PC-9 (cell line): ENCODE measurements around the gene ODC1. TPM values are rescaled to one million over a fixed set of nuclear protein-coding genes. Genes with fewer than 3 reads are reported as not detected.
A peak's percentile ranks its signal among the peaks of the same experiment; 100 is the strongest.

Experiments
- BruUV-seq: library from RNA; stranded (reverse); fragments of 400-500 nt; replicated peaks from 2 replicates; lab custom pipeline; 2021; lab: Mats Ljungman, UMichigan
- CTCF ChIA-PET: fragments of 300-600 bp; sonication (Branson Sonifier 250); formaldehyde crosslinking; loops from one replicate; lab custom pipeline; 2022; ENCODE audit warnings: antibody characterized with exemption; lab: Charles Lee
- POLR2A ChIA-PET: fragments of 300-600 bp; sonication (Branson Sonifier 250); formaldehyde crosslinking; loops from one replicate; lab custom pipeline; 2022; ENCODE audit warnings: antibody characterized with exemption; ENCODE audit not compliant: unreplicated experiment; lab: Charles Lee
- DNase-seq, 2 experiments: peaks; one replicate each; pipeline versions ENCODE4 v3.0.0 to v3.0.0-alpha.2; 2015 to 2022; ENCODE audit warnings: mixed read lengths in 1 of 2
- H2AFZ ChIP-seq: fragments of 200-600 bp; sonication (generic); 2 replicates; pipeline ENCODE4 v1.8.1; 2017; ENCODE audit warnings: antibody characterized with exemption
- H3F3A ChIP-seq: fragments of 200-600 bp; sonication (generic); 2 replicates; pipeline ENCODE4 v1.8.1; 2017; ENCODE audit warnings: antibody characterized with exemption, mild to moderate bottlenecking, low read depth; ENCODE audit not compliant: insufficient read depth
- H3K27ac ChIP-seq: fragments of 200-600 bp; sonication (generic); 2 replicates; pipeline ENCODE4 v1.6.1; 2016; ENCODE audit warnings: mixed run types
- H3K27me3 ChIP-seq: fragments of 200-600 bp; sonication (generic); 2 replicates; pipeline ENCODE4 v1.6.1; 2016; ENCODE audit warnings: low read depth, mixed run types; ENCODE audit not compliant: insufficient read depth
- H3K36me3 ChIP-seq: fragments of 200-600 bp; sonication (generic); 2 replicates; pipeline ENCODE4 v1.6.1; 2016; ENCODE audit warnings: low read depth, mixed run types
- H3K4me1 ChIP-seq: fragments of 200-600 bp; sonication (generic); replicated peaks from 2 replicates; pipeline ENCODE4 v1.6.1; 2016; ENCODE audit warnings: mixed run types; ENCODE audit not compliant: insufficient read depth
- H3K4me2 ChIP-seq: fragments of 200-600 bp; sonication (generic); 2 replicates; pipeline ENCODE4 v1.6.1; 2017; ENCODE audit warnings: mixed run types
- H3K4me3 ChIP-seq: fragments of 200-600 bp; sonication (generic); 2 replicates; pipeline ENCODE4 v1.6.1; 2016; ENCODE audit warnings: mixed run types
- H3K79me2 ChIP-seq: fragments of 200-600 bp; sonication (generic); 2 replicates; pipeline ENCODE4 v1.6.1; 2017; ENCODE audit warnings: low read depth, mixed run types
- H3K9me2 ChIP-seq: fragments of 200-600 bp; sonication (generic); 2 replicates; pipeline ENCODE4 v1.8.1; 2017; ENCODE audit warnings: mild to moderate bottlenecking; ENCODE audit not compliant: insufficient read depth
- H3K9me3 ChIP-seq: fragments of 200-600 bp; sonication (generic); 2 replicates; pipeline ENCODE4 v1.8.1; 2016; ENCODE audit warnings: low read depth; ENCODE audit not compliant: insufficient read depth
- H4K20me1 ChIP-seq: fragments of 200-600 bp; sonication (generic); 2 replicates; pipeline ENCODE4 v1.8.1; 2017; ENCODE audit not compliant: insufficient read depth
- CTCF ChIP-seq: fragments of 200-600 bp; sonication (generic); conservative IDR thresholded peaks from 2 replicates; pipeline ENCODE4 v1.6.1; 2017; ENCODE audit warnings: mixed run types, antibody characterized with exemption, mild to moderate bottlenecking, moderate library complexity
- EZH2 ChIP-seq: fragments of 200-600 bp; sonication (generic); IDR thresholded peaks from 2 replicates; pipeline ENCODE4 v1.8.0; 2017; ENCODE audit warnings: antibody characterized with exemption, low read depth
- intact Hi-C: fragments of 100-400 bp; cut with micrococcal nuclease; formaldehyde crosslinking; loops from one replicate; pipeline ENCODE4 v1.10.0; 2022; ENCODE audit not compliant: unreplicated experiment
- total RNA-seq: library from RNA; stranded (reverse); gene quantifications from 2 replicates; pipeline ENCODE4 v1.2.3, GENCODE V29; 2021

The ODC1 gene
- total RNA-seq, 1 experiment from 2014 or later: 40.5 TPM

- no TSS peak for BruUV-seq
- H3K36me3 ChIP-seq: no peaks in the 10 kb centered on the region
- H2AFZ ChIP-seq: no peak overlapping the region
- H3K9me3 ChIP-seq: no peaks in the 10 kb centered on the region
- H3K79me2 ChIP-seq: no peaks in the 10 kb centered on the region
- peaks cover 36% of the 10 kb centered on the region for H3F3A ChIP-seq
- DNase-seq: no peak
- intact Hi-C loops: no loop called here
- TF ChIP-seq CTCF (no peak), EZH2 (no peak)
- ChIA-PET CTCF (no interaction called here), POLR2A (no interaction called here)
- H3K27me3 ChIP-seq: no peaks in the 10 kb centered on the region
- peaks cover 39% of the 10 kb centered on the region for H3K4me1 ChIP-seq
- no peak overlapping the region for H3K27ac ChIP-seq
- H3K9me2 ChIP-seq: no peaks in the 10 kb centered on the region
- no peak overlapping the region for H3K4me2 ChIP-seq
- H3K4me3 ChIP-seq: no peak overlapping the region
- H4K20me1 ChIP-seq: peaks cover 7% of the 10 kb centered on the region; the same call in 1 of the 2 replicates
Measured at GRCh38 chr2:10495311-10495987, 47.3 kb upstream of the ODC1 start.

DNA sequence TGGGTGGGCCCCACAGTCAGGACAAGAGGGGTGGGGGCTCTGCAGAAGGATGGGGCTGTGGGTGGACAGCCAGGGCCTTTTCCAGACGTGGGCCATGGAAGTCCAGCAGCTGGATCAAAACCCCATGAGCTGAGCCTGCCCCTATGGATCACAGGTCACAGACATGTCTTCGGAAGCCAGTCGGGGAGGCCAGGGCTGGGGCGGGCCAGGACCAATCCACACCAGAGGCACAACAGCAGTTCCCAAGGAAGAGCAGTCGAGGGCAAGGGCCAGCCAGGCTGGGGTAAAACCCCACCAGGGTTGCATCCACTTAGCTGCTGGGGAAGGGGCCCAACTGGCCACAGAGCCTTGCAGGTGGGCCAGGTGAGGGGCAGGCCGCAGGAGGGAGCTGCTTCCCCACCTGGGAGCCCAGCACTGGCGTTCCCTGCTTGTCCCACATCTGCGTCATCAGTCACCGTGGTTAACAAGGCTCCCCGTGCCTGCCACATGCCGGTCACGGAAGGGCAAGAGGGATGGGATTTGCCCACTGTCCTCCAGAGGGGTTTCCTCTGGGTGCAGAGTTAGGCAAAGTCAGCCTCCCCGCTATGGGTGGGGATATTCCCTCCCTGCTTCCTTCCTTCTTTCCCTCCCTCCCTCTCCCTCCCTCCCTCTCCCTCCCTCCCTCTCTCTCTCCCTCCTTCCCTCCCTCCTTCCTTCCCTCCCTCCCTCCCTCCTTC is 46.4 kb upstream of the ODC1 start:
- no peak for DNase-seq
- peaks cover 36% of the 10 kb centered on the region for H3F3A ChIP-seq
- peak overlapping the region; percentile 75 for H3K4me2 ChIP-seq
- no peaks in the 10 kb centered on the region for H3K9me2 ChIP-seq
- no peaks in the 10 kb centered on the region for H3K27me3 ChIP-seq
- CTCF ChIA-PET: interaction anchor here (0.6 kb wide), 1 partner anchor 11 kb away, joined by 5 read pairs; no protein-coding TSS in a partner anchor
- H4K20me1 ChIP-seq: peaks cover 7% of the 10 kb centered on the region; the same call in 1 of the 2 replicates
- intact Hi-C loops: no loop called here
- no peak for TF ChIP-seq CTCF
- H2AFZ ChIP-seq: no peak overlapping the region
- H3K4me1 ChIP-seq: peaks cover 41% of the 10 kb centered on the region
- H3K27ac ChIP-seq: no peak overlapping the region
- H3K9me3 ChIP-seq: no peaks in the 10 kb centered on the region
- no peak overlapping the region for H3K4me3 ChIP-seq
- no peaks in the 10 kb centered on the region for H3K79me2 ChIP-seq
- BruUV-seq: no TSS peak
- POLR2A ChIA-PET: no interaction called here
- no peaks in the 10 kb centered on the region for H3K36me3 ChIP-seq

DNA sequence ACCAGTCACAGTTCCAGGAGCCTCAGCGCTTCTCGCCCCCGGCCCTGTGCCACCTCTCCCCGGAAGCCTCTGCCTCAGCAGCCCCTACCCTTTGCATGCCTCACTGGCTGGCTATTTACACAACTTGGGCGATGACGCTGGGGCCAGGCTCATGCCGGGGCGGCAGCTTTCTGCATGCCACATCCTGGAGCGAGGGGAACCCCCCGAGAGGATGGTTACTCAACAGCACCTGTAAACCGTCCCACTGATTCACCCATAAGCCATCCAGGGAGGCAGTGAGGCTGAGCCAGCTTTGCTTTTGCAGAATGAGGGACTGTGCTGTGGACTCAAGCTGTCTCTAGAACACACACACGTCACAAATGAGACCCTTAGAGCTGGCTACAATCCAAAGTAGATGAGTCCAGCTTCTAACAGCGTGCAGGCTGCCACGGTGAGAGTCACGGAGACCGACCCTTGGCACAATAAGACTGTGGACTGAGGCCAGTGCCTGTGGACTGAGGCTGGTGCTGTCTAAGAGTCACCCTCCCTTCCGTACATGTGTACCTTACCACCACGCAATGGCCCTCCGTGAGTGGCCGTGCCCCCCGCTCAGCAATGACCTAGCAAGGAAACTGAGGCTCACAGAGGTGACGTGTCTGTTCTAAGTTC is 45.6 kb upstream of the ODC1 start:
- Histone ChIP-seq H3K36me3 (no peaks in the 10 kb centered on the region), H3K4me3 (no peak overlapping the region), H3F3A (peaks cover 36% of the 10 kb centered on the region), H3K27me3 (no peaks in the 10 kb centered on the region), H3K79me2 (no peaks in the 10 kb centered on the region), H3K9me3 (no peaks in the 10 kb centered on the region), H3K4me2 (peak overlapping the region; percentile 75), H3K4me1 (peaks cover 41% of the 10 kb centered on the region), H4K20me1 (peaks cover 4% of the 10 kb centered on the region; the same call in 1 of the 2 replicates), H2AFZ (no peak overlapping the region), H3K9me2 (no peaks in the 10 kb centered on the region), H3K27ac (peak overlapping the region; percentile 61)
- BruUV-seq: no TSS peak
- TF ChIP-seq CTCF: no peak
- TF ChIP-seq EZH2: no peak
- intact Hi-C loops: loop anchor here (2.0 kb wide), 2 partner anchors 41 to 105 kb away; no protein-coding TSS in a partner anchor
- ChIA-PET CTCF (interaction anchor here (0.6 kb wide), 2 partner anchors 10 to 54 kb away, joined by 5 to 6 read pairs; no protein-coding TSS in a partner anchor), POLR2A (no interaction called here)
- DNase-seq: peak; percentile 91 to 97
